ENCODE results near the gene PARD3. TPM values are rescaled to one million over a fixed set of nuclear protein-coding genes. Genes with fewer than 3 reads are reported as not detected.

Gene PARD3
- total RNA-seq, 1 experiment from 2014 or later = 54.0 TPM

- Histone ChIP-seq H3K9me3 (replicated peaks) (no peaks in the 10 kb centered on the region), H3K27ac (no peak overlapping the region), H3K36me3 (no peaks in the 10 kb centered on the region), H3K27me3 (replicated peaks) (no peaks in the 10 kb centered on the region), H3K4me3 (no peak overlapping the region), H3K4me1 (replicated peaks) (peaks cover 18% of the 10 kb centered on the region)
- no peak for DNase-seq (ENCODE audit: low read depth in 1 of 2, low spot score in 2 of 2)
These were observed 180.0 kb downstream of the PARD3 start for GRCh38 chr10:34635111-34635510.

GRCh38 chr10:34633374-34633773, 181.7 kb downstream of the PARD3 start:
- Histone ChIP-seq H3K4me3 (no peak overlapping the region), H3K9me3 (replicated peaks) (no peaks in the 10 kb centered on the region), H3K27ac (no peak overlapping the region), H3K36me3 (no peaks in the 10 kb centered on the region), H3K4me1 (replicated peaks) (peaks cover 17% of the 10 kb centered on the region), H3K27me3 (replicated peaks) (no peaks in the 10 kb centered on the region)
- no peak for DNase-seq (ENCODE audit: low read depth in 1 of 2, low spot score in 2 of 2)

- peaks cover 7% of the 10 kb centered on the region for H3K4me1 ChIP-seq (replicated peaks)
- H3K9me3 ChIP-seq (replicated peaks) = no peaks in the 10 kb centered on the region
- no peaks in the 10 kb centered on the region for H3K36me3 ChIP-seq
- no peak overlapping the region for H3K27ac ChIP-seq
- H3K27me3 ChIP-seq (replicated peaks) = no peaks in the 10 kb centered on the region
- no peak for DNase-seq (ENCODE audit: low read depth in 1 of 2, low spot score in 2 of 2)
- no peak overlapping the region for H3K4me3 ChIP-seq
These were observed 186.0 kb downstream of the PARD3 start for GRCh38 chr10:34629084-34629483.

GRCh38 chr10:34628174-34628796, 186.8 kb downstream of the PARD3 start:
- H3K36me3 ChIP-seq = no peaks in the 10 kb centered on the region
- no peak for DNase-seq (ENCODE audit: low read depth in 1 of 2, low spot score in 2 of 2)
- no peak overlapping the region for H3K27ac ChIP-seq
- peaks cover 3% of the 10 kb centered on the region for H3K4me1 ChIP-seq (replicated peaks)
- no peaks in the 10 kb centered on the region for H3K27me3 ChIP-seq (replicated peaks)
- no peaks in the 10 kb centered on the region for H3K9me3 ChIP-seq (replicated peaks)
- H3K4me3 ChIP-seq = no peak overlapping the region

- no peak for DNase-seq (ENCODE audit: low read depth in 1 of 2, low spot score in 2 of 2)
- Histone ChIP-seq H3K27me3 (replicated peaks) (no peaks in the 10 kb centered on the region), H3K4me1 (replicated peaks) (peaks cover 3% of the 10 kb centered on the region), H3K4me3 (no peak overlapping the region), H3K9me3 (replicated peaks) (no peaks in the 10 kb centered on the region), H3K36me3 (no peaks in the 10 kb centered on the region), H3K27ac (no peak overlapping the region)
These were observed 187.4 kb downstream of the PARD3 start for GRCh38 chr10:34627741-34628140.

- Histone ChIP-seq H3K27ac (no peak overlapping the region), H3K9me3 (replicated peaks) (no peaks in the 10 kb centered on the region), H3K4me3 (no peak overlapping the region), H3K27me3 (replicated peaks) (no peaks in the 10 kb centered on the region), H3K36me3 (no peaks in the 10 kb centered on the region), H3K4me1 (replicated peaks) (peaks cover 3% of the 10 kb centered on the region)
- DNase-seq (ENCODE audit: low read depth in 1 of 2, low spot score in 2 of 2) = no peak
These were observed 187.8 kb downstream of the PARD3 start for GRCh38 chr10:34627331-34627730.

- no peak overlapping the region for H3K4me3 ChIP-seq
- no peaks in the 10 kb centered on the region for H3K36me3 ChIP-seq
- no peaks in the 10 kb centered on the region for H3K9me3 ChIP-seq (replicated peaks)
- no peak for DNase-seq (ENCODE audit: low read depth in 1 of 2, low spot score in 2 of 2)
- peaks cover 6% of the 10 kb centered on the region for H3K4me1 ChIP-seq (replicated peaks)
- no peak overlapping the region for H3K27ac ChIP-seq
- no peaks in the 10 kb centered on the region for H3K27me3 ChIP-seq (replicated peaks)
These were observed 188.8 kb downstream of the PARD3 start for GRCh38 chr10:34626158-34626880.

- no peak overlapping the region for H3K4me3 ChIP-seq
- no peak overlapping the region for H3K27ac ChIP-seq
- H3K27me3 ChIP-seq (replicated peaks) = no peaks in the 10 kb centered on the region
- H3K36me3 ChIP-seq = no peaks in the 10 kb centered on the region
- no peak for DNase-seq (ENCODE audit: low read depth in 1 of 2, low spot score in 2 of 2)
- no peaks in the 10 kb centered on the region for H3K9me3 ChIP-seq (replicated peaks)
- H3K4me1 ChIP-seq (replicated peaks) = peaks cover 8% of the 10 kb centered on the region
These were observed 190.6 kb downstream of the PARD3 start for GRCh38 chr10:34624323-34625153.

GRCh38 chr10:34622945-34623344, 192.2 kb downstream of the PARD3 start:
- H3K27ac ChIP-seq = no peak overlapping the region
- no peak overlapping the region for H3K4me3 ChIP-seq
- no peaks in the 10 kb centered on the region for H3K27me3 ChIP-seq (replicated peaks)
- H3K36me3 ChIP-seq = no peaks in the 10 kb centered on the region
- no peak for DNase-seq (ENCODE audit: low read depth in 1 of 2, low spot score in 2 of 2)
- no peaks in the 10 kb centered on the region for H3K9me3 ChIP-seq (replicated peaks)
- peaks cover 8% of the 10 kb centered on the region for H3K4me1 ChIP-seq (replicated peaks)

GRCh38 chr10:34618611-34619010, 196.5 kb downstream of the PARD3 start:
- Histone ChIP-seq H3K9me3 (replicated peaks) (no peaks in the 10 kb centered on the region), H3K4me3 (no peak overlapping the region), H3K27me3 (replicated peaks) (no peaks in the 10 kb centered on the region), H3K4me1 (replicated peaks) (peaks cover 9% of the 10 kb centered on the region), H3K36me3 (no peaks in the 10 kb centered on the region), H3K27ac (no peak overlapping the region)
- no peak for DNase-seq (ENCODE audit: low read depth in 1 of 2, low spot score in 2 of 2)

GRCh38 chr10:34615770-34616169, 199.3 kb downstream of the PARD3 start:
- no peak for DNase-seq (ENCODE audit: low read depth in 1 of 2, low spot score in 2 of 2)
- H3K9me3 ChIP-seq (replicated peaks) = no peaks in the 10 kb centered on the region
- no peaks in the 10 kb centered on the region for H3K36me3 ChIP-seq
- no peak overlapping the region for H3K27ac ChIP-seq
- no peak overlapping the region for H3K4me3 ChIP-seq
- peaks cover 8% of the 10 kb centered on the region for H3K4me1 ChIP-seq (replicated peaks)
- no peaks in the 10 kb centered on the region for H3K27me3 ChIP-seq (replicated peaks)

- DNase-seq (ENCODE audit: low read depth in 1 of 2, low spot score in 2 of 2) = no peak
- H3K27ac ChIP-seq = no peak overlapping the region
- no peaks in the 10 kb centered on the region for H3K9me3 ChIP-seq (replicated peaks)
- H3K4me1 ChIP-seq (replicated peaks) = peaks cover 8% of the 10 kb centered on the region
- no peaks in the 10 kb centered on the region for H3K36me3 ChIP-seq
- H3K4me3 ChIP-seq = no peak overlapping the region
- no peaks in the 10 kb centered on the region for H3K27me3 ChIP-seq (replicated peaks)
These were observed 201.6 kb downstream of the PARD3 start for GRCh38 chr10:34613491-34613890.

GRCh38 chr10:34612938-34613337, 202.2 kb downstream of the PARD3 start:
- H3K4me3 ChIP-seq = no peak overlapping the region
- peaks cover 8% of the 10 kb centered on the region for H3K4me1 ChIP-seq (replicated peaks)
- H3K36me3 ChIP-seq = no peaks in the 10 kb centered on the region
- H3K27ac ChIP-seq = no peak overlapping the region
- H3K9me3 ChIP-seq (replicated peaks) = no peaks in the 10 kb centered on the region
- H3K27me3 ChIP-seq (replicated peaks) = no peaks in the 10 kb centered on the region
- DNase-seq (ENCODE audit: low read depth in 1 of 2, low spot score in 2 of 2) = no peak

GRCh38 chr10:34612446-34612845, 202.7 kb downstream of the PARD3 start:
- Histone ChIP-seq H3K9me3 (replicated peaks) (no peaks in the 10 kb centered on the region), H3K27me3 (replicated peaks) (no peaks in the 10 kb centered on the region)
- no peak for DNase-seq (ENCODE audit: low read depth in 1 of 2, low spot score in 2 of 2)

More at GRCh38 chr10:34612446-34612845, 202.7 kb downstream of the PARD3 start:
- H3K36me3 ChIP-seq = no peaks in the 10 kb centered on the region
- peaks cover 8% of the 10 kb centered on the region for H3K4me1 ChIP-seq (replicated peaks)
- no peak overlapping the region for H3K27ac ChIP-seq
- no peak overlapping the region for H3K4me3 ChIP-seq
